Amniotic stem cell (primary cell): ENCODE data around the gene TLK2.
A peak's percentile ranks its signal among the peaks of the same experiment; 100 is the strongest.
"Not testable (repeated sequence)": the region's sequence is repeated elsewhere in the genome, so short reads cannot be mapped to it uniquely, and the experiment has no call there.

ENCODE experiments used
- DNase-seq: peaks from one replicate; lab custom pipeline; 2025; lab: John Stamatoyannopoulos, UW

The TLK2 gene

DNA sequence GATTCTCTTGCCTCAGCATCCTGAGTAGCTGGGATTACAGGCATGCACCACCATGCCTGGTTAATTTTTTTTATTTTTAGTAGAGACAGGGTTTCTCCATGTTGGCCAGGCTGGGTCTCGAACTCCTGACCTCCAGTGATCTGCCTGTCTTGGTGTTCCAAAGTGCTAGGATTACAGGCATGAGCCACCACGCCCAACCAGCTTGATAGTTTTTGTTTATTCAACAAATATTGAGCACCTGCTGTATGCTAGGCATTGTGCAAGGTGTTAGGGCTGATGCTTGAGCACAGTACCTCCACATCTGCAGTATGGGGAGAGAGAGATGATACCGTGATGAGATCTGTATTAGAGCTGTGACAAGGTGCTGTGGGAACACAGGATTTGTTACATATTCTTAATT is 3.9 kb downstream of the TLK2 start:
- not testable (repeated sequence) for DNase-seq

DNA sequence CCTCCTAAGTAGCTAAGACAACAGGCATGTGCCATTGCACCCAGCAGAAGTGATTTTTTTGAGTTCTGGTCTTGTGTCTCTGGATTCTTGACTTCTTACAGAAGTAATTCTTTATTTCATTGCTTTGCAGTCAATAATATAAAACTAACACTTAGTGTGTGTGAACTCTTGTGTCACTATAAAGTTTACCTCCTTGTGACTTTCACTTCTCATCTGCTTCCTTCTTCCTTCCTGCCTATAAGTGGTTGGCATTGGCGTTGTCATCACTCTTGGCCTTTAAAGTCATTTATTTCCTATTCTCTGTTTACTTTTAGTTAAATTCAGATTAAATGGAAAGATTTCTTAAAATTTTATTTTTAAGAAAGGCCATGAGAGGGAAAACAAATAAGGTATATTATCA is 12.4 kb downstream of the TLK2 start:
- DNase-seq: not testable (repeated sequence)

DNA sequence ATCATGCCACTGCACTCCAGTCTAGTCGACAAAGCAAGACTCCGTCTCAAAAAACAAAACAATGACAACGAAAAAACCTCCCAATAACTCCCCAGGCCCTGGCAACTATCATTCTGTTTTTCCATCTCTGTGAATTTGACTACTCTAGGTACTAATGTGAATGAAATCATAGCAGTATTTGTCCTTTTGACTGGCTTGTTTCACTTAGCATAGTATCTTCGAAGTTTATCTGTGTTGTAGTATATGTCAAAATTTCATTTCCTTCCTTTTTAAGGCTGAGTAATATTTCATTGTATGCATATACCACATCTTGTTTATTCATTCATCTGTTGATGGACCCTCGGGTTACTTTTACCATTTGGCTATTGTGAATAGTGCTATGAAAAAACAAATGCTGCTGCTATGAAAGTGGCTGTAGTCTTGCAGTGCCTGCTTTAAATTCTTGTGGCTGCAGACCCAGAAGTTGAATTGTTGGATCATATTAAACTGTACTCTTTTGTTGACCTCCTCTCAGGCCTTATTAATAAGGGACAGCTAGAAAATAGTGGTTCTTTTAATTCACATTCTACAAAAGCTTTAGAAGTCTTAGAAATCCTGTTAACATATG is 14.5 kb downstream of the TLK2 start:
- DNase-seq: not testable (repeated sequence)

DNA sequence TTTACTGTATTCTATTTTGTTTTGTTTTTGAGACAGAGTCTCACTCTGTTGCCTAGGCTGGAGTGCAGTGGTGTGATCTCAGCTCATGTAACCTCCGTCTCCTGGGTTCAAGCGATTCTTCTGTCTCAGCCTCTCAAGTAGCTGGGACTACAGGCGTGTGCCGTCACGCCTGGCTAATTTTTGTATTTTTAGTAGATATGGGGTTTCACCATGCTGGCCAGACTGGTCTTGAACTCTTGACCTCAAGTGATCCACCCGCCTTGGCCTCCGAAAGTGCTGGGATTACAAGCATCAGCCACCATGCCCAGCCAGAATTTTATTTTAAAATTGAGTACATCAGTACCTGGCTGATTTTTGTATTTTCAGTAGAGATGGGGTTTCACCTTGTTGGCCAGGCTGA is 15.4 kb downstream of the TLK2 start:
- DNase-seq: not testable (repeated sequence)

DNA sequence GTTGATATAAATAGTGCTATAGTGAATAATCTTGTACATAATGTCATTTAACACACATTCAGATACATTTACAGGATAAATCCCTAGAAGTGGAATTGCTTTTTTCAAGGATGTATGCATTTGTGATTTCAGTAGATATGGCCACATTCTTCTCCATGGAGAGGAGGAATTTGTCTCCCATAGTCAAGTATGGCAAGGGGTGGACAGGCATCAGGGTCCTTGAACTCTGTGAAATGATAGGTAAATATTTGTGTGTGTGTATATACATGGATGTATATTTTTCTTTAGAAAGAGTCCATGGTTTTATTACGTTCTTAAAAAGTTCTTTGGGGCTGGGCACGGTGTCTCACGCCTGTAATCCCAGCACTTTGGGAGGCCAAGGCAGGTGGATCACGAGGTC is 17.7 kb downstream of the TLK2 start:
- not testable (repeated sequence) for DNase-seq

DNA sequence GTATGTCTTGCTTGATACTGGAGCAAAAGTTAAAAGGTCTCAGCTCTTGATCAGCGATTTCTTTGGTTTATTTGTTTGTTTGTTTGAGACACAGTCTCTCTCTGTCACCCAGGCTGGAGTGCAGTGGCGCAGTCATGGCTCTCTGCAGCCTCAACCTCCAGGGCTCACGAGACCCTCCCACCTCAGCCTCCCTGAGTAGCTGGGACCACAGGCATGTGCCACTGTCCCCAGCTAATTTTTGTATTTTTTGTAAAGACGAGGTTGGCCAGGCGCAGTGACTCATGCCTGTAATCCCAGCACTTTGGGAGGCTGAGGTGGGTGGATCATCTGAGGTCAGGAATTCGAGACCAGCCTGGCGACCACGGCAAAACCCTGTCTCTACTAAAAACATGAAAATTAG is 20.2 kb downstream of the TLK2 start:
- DNase-seq: not testable (repeated sequence)

DNA sequence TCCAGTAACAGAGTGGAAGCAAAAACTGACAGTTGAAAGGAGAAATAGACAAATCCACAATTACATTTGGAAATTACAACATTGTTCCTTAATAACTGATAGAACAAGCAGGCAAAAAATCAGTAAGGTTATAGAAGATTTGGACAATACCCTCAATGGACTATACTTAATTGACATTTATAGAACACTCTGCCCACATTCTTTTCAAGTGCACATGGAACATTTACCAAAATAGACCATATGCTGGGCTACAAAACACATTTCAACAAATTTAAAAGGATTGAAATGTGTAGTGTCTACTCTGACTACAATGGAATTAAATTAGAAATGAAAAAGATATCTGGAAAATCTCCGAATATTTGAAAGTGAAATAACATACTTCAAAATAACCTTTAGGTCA is 21.8 kb downstream of the TLK2 start:
- DNase-seq: not testable (repeated sequence)

DNA sequence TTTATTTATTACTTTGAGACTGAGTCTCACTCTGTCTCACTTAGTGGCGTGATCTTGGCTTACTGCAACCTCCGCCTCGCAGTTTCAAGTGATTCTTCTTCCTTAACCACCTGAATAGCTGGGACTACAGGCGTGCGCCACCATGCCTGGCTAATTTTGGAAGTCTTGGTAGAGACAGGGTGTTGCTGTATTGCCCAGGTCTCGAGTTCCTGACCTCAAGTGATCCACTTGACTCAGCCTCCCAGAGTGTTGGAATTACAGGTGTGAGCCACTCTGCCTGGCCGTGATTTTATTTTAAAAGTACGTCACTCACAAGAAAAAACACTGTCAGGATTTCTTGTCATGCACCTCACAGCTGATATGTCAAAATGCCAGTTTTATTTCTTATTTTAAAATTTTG is 26.2 kb downstream of the TLK2 start:
- DNase-seq: not testable (repeated sequence)

DNA sequence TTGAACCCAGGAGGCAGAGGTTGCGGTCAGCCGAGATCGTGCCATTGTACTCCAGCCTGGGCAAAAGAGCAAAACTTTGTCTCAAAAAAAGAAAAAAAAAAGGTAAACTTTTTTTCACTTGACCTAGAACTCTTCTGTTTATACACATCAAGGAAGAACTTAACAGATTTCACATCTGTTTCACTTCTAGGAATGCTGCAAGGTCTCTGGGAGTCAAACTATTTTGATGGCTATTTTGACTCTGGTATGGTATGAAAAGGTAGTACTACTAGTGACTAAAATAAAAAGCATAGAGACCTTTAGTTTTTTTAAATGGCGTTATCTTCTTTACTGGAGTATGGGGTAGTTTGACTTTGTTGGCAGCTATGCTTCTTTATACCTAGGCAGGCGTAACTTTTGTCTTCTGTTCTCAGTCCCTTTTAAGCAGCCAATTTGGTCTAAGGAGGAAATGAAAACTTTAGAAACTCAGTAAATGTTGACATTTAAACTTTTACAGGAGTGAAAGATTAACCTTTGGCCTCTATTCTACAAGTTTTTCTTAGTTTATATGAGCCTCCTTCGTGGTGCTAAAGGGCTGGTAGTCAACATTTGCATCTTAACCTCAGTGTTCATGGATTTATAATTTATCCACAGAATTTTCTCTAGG is 28.7 kb downstream of the TLK2 start:
- DNase-seq: not testable (repeated sequence)

DNA sequence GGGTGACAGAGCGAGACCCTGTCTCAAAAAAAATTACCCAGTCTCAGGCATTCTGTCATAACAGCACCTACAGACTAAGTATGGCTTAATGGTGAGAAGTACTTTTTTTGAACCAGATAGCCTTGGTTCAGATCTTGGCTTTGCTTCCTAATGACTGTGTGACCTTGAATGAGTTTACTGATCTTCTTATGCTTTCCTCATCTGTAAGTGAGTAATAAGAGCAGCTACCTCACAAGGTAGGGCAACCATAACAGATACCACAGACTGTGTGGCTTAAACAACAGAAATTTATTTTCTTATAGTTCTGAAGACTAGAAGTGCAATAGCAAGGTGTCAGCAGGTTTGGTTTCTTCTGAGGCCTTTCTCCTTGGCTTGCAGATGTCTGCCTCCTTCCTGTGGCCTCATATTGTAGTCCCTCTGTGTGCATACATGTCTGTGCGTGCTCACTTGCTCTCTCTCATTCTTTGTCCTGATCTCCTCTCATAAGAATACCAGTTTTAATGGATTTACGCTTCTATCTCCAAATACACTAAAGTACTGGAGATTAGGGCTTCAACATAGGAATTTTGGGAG is 31.7 kb downstream of the TLK2 start:
- DNase-seq: not testable (repeated sequence)

DNA sequence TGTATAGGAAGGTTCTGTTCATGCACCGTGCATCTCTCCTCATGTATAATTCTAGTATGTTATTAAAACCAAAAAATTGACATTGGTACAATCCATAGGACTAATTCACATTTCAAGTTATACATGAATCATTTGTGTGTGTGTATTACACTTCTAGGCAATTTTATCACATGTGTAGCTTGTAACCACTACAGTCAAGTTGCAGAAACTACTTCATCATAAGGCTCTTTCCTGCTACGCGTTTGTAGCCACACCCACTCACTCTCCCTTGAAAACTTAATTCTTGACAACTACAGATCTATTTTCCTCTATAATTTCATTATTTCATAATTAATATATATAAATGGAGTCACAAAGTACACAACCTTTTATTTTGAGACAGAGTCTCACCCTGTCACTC is 32.4 kb downstream of the TLK2 start:
- DNase-seq: not testable (repeated sequence)

DNA sequence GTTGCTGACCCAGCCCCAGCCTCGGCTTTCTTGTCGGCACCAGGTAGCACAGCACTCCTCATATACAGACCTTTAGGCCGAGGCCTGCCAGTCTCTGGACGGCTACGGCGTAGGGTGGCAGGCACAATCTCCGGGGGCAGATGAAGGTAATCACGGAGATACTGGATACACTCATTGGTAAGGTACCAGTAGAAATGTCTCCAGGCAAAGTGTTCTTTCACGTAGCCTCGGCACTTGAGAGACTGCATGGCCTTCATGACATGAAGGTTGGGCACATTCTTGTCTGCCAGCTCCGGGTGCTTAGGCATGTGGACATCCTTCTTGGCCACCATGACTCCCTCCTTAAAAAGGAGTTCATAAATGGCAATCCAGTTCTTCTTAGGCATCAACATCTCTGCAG is 37.8 kb downstream of the TLK2 start:
- not testable (repeated sequence) for DNase-seq

DNA sequence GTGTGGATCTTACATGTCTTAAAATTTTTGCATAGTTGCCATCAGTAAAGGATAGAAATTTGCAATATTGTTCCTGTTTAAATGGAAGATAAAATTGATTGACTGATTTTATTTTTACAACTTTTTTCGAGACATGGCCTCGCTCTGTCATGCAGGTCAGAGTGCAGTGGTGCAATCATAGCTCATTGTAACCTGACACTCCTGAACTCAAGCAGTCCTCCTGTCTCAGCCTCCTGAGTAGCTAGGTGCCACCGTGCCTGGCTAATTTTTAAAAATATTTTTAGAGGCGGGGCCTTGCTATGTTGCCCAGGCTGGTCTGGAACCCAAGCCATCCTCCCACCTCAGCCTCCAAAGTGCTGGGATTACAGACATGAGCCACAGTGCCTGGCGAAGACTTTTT is 42.7 kb downstream of the TLK2 start:
- not testable (repeated sequence) for DNase-seq

DNA sequence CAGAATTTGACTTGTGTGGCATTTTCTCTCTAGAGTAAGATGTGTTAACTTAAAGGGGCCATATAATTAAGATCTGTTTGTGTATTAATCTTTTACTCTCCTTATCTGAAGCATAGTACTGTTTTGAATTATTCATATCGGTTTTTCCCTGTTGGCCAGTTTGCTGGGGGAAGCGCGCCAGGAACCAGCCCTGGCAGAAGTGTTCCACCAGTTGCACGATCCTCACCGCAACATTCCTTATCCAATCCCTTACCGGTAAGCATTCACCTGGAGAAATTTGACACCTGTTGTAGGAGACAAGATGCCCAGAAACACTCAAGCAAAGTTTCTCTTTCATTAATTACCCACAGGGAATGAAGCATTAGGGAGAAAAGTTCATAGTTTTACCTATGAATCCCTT is 45.5 kb downstream of the TLK2 start:
- not testable (repeated sequence) for DNase-seq

DNA sequence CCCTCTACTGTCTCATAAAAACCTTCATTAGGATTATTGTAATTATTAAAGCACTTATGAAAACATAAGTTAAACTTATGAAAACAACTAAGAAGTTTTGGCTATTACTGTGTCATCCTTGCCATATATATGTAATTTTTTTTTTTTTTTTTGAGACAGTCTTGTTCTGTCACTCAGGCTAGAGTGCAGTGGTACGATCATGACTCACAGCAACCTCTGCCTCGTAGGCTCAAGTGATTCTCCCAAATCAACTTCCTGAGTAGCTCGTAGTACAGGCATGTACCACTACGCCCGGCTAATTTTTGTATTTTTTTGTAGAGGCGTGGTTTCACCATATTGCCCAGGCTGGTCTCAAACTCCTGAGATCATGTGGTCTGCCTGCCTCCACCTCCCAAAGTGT is 46.7 kb downstream of the TLK2 start:
- not testable (repeated sequence) for DNase-seq

DNA sequence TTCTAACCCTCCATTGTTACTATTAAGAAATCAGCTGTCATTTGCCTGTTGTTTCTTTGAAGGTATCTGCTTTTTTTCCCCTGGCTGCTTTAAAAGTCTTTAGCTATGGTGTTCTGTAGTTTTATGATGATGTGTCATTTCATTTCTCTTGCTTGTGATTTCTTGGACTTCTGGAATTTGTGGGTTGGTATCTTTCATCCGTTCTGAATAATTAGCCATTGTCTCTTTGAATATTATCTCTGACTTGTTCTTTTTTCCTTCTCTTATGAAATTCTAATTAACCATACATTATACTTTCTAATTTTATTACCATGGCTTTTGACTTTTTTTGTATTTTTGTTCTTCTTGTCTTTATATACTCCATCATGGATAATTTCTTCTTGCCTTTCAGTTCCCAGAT is 52.3 kb downstream of the TLK2 start:
- DNase-seq: not testable (repeated sequence)

DNA sequence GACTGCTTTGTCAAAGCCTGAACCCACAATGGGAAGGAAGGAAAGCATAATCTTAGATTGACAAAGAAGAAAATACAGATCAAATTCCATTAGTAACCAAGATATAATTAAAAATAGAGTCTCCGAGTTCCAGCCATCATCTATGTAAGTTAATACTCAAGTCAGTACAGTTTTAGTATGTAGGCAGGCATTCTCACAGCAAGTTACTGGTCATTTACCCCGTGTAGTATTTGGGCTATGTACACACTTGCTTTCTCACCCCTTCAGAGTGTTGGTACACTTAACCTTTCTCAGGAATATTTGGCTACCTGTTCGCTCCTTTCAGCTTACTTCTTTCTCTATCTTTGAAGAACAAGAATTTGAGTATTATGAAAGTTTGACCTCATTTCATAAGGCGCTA is 57.9 kb downstream of the TLK2 start:
- not testable (repeated sequence) for DNase-seq

DNA sequence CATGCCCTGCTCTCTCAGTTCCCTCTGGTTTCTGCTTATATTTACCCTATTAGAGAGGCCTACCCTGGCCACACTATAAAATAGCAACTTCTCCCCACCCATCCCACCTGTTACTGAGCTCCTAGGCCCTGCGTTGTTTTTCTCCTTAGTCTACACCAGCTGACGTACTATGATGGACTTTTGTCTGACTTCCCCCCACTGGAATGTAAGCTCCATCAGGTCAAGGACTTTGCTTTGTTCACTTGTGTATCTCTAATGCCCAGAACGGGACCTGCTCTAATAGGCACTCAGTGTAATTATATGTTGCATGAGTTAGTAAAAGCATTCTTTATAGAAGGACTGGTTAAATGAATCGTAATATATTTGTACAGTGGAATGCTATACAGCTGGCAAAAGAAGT is 62.4 kb downstream of the TLK2 start:
- DNase-seq: not testable (repeated sequence)

DNA sequence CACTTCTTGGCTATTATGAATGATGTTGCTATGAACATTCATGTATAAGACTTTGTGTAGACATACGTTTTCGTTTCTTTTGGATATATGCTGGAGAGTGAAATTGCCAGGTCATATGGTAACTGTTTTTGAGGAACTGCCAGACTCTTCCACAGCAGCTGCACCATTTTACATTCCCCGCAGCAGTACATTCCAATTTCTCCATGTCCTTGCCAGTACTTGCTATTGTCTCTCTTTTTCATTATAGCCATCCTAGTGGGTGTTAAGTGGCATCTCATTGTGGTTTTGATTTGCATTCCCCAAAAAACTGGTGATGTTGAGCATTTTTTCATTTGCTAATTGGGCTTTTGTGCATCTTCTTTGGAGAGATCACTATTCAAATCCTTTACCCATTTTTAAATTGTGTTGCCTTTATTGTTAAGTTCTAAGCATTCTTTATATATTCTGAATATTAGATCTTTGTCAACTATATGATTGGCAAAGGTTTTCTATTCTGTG is 64.7 kb downstream of the TLK2 start:
- not testable (repeated sequence) for DNase-seq

DNA sequence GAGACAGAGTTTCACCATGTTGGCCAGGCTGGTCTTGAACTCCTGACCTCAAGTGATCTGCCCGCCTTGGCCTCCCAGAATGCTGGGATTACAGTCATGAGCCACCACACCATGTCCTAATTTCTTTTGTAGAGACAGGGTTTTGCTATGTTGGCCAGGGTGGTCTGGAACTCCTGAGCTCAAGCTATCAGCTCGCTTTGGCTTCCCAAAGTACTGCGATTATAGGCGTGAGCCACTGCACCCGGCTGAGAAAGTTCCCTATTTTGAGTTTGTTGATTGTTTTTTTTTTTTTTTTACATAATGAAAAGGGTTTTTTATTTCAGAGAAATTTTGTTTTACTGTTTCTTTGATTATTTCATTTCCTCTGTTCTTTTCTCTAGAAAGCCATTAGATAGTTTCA is 67.4 kb downstream of the TLK2 start:
- not testable (repeated sequence) for DNase-seq

DNA sequence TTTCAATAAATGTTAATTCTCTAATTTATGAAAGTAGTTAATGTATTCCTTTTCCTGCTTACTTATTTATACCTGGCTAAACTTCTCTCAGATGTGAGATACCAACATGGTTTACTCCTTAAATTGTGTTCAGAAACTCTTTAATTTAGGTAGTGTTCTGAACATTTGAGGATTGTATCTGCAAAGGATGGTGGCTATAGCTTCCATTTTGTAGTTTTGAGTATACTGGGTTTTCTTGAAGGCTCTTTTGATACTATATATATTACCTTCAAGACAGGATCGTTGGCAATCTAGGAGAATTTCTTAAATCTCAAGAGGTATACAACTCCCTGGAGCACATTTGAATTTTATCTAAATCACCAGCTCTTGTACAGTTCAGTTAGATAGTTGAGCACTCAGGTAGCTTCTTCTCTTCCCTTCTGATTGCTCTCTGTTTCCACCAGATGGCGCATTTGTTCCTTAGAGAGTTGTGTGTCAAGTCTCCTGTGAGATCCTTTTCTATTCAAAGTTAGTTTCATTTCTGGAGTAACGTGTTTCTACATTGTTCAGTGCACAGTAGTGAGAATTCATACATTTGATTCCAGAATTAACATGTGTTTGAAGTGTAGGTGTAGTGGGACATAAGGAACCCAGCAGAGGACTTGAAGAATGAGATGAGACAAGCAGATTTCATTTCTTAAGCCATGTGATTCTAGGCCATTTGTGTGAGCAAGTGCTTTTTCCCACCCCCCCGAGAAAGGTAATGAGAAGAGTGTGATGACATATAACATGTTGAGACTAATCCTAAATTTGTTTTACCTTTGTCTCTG is 74.4 kb downstream of the TLK2 start:
- peak; percentile 23 for DNase-seq

DNA sequence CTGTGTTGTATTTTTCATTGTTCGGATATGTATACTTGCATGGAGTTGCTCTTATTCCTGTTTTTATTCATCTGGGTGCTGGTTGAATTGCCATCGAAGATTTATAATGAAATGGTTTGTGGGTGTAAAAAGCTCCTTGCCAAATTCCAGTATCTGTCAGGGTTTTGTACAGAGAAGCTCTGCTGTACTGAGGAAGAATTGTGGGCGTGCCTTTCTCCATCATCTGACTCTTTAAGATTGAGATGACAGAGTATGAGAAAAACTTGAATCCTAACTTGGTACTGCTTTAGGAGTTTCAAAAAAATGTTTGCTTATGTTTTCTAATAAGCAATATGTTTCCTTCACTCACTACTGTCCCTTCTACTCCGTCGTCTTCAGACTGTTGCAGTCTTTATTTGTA is 78.9 kb downstream of the TLK2 start:
- DNase-seq: not testable (repeated sequence)
